Measurements from ENCODE around the gene ANKRD52. TPM values are rescaled to one million over a fixed set of nuclear protein-coding genes. Genes with fewer than 3 reads are reported as not detected.

The ANKRD52 gene
- total RNA-seq, 3 donors from 2014 or later, result 35.6 to 53.8 (median 43.1) TPM

DNA sequence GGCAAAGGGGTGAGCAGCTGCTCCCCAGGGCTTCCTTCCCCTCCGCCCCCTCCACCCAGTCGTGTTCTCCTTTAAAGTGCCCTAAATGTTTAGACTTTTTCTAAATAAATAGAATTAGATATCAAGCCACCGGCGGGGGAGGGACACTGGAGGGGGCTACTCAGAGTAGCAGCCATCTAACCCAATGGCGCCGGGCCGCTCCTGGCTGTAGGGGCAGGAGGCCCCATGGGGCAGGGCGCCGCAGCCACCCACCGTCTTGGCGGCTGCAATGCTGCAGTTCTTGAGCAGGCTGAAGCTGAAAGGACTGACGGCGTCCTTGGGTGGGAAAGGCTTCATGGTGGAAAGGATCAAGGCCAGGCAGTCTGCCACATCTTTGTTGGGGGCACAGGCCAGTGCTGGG, 15.2 kb downstream of the ANKRD52 start:
- Histone ChIP-seq H3K36me3 (ENCODE audit: low read depth) (peaks cover 17% of the 10 kb centered on the region), H3K4me3 (no peak overlapping the region), H3K4me1 (ENCODE audit: low read depth) (no peaks in the 10 kb centered on the region), H3K9me3 (no peaks in the 10 kb centered on the region)
- ATAC-seq (no peak), DNase-seq (no peak)
- intact Hi-C loops (cut with DNase I, micrococcal nuclease), result no loop called here
- TF ChIP-seq, protein P1, sequence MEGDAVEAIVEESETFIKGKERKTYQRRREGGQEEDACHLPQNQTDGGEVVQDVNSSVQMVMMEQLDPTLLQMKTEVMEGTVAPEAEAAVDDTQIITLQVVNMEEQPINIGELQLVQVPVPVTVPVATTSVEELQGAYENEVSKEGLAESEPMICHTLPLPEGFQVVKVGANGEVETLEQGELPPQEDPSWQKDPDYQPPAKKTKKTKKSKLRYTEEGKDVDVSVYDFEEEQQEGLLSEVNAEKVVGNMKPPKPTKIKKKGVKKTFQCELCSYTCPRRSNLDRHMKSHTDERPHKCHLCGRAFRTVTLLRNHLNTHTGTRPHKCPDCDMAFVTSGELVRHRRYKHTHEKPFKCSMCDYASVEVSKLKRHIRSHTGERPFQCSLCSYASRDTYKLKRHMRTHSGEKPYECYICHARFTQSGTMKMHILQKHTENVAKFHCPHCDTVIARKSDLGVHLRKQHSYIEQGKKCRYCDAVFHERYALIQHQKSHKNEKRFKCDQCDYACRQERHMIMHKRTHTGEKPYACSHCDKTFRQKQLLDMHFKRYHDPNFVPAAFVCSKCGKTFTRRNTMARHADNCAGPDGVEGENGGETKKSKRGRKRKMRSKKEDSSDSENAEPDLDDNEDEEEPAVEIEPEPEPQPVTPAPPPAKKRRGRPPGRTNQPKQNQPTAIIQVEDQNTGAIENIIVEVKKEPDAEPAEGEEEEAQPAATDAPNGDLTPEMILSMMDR (IDR thresholded peaks at IDR 0.05), result no peak

DNA sequence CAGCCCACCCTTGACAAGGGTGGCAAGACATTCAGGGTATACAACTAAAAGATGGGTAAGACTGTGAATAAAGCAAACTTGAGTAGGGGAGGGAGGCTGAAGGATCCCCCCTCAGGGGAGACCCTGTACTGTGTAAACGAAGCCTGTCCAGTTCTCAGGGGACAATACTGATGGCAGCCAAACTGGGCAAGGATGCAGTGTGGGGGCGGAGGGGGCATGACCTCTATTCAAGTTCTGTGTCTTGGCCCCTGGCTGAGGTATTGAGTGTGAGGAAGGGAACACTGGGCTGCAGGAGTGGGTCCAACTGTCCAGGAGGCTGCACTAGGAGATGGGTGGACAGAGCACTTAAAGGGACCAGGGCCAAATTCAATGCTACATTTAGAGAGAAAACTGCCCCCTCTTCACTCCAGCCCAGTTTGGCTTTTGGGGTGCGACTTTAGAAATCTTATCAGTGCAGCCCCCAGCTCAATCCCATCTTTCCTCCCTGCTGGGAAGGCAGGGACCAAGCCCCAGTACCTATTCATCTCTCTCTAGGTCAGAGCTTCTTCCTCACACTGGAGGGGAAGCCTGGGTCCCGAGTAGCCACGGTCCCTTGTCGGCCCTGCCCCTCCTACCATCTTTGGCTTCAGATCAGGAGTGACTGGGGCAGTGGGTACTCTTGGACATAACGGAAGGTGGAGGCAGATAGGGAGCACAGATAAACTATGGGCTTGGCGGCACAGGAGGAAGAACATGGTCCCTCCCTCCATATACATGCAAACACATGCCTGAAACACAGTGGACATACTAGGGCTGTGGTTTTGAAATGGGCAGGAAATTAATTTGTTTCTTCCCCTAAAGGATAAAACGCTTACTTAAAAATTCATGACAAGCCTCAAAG, 16.5 kb downstream of the ANKRD52 start:
- no peak for DNase-seq
- intact Hi-C loops (cut with DNase I, micrococcal nuclease), result no loop called here
- no peak overlapping the region for H3K4me3 ChIP-seq
- H3K36me3 ChIP-seq (ENCODE audit: low read depth), result peaks cover 17% of the 10 kb centered on the region
- TF ChIP-seq, protein P1 (IDR thresholded peaks at IDR 0.05), result no peak
- ATAC-seq, result no peak
- H3K4me1 ChIP-seq (ENCODE audit: low read depth), result no peaks in the 10 kb centered on the region
- H3K9me3 ChIP-seq, result no peaks in the 10 kb centered on the region

DNA sequence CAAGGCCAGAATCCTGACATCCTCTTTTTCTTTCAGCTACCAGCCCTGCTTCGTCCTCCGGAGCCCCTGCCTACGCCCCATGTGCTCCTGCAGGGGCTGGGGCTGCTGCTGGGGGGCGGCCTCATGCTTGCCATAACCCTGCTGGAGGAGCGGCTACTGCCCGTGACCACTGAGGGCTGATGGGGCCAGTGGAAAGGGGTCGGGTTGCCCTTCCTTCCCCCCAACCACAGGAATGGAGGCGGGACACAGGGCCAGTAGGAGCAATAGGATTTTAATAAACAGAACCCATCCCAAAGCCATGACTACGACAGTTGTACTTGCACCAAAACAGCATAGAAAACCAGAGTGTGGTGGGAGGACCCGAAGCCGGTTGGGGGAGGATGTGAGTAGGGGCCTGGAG, 20.6 kb downstream of the ANKRD52 start:
- TF ChIP-seq, protein P1 (IDR thresholded peaks at IDR 0.05), result no peak
- intact Hi-C loops (cut with DNase I, micrococcal nuclease), result no loop called here
- H3K4me1 ChIP-seq (ENCODE audit: low read depth), result no peaks in the 10 kb centered on the region
- H3K4me3 ChIP-seq, result no peak overlapping the region
- no peaks in the 10 kb centered on the region for H3K9me3 ChIP-seq
- H3K36me3 ChIP-seq (ENCODE audit: low read depth), result peaks cover under 1% of the 10 kb centered on the region
- no peak for DNase-seq
- ATAC-seq, result no peak

DNA sequence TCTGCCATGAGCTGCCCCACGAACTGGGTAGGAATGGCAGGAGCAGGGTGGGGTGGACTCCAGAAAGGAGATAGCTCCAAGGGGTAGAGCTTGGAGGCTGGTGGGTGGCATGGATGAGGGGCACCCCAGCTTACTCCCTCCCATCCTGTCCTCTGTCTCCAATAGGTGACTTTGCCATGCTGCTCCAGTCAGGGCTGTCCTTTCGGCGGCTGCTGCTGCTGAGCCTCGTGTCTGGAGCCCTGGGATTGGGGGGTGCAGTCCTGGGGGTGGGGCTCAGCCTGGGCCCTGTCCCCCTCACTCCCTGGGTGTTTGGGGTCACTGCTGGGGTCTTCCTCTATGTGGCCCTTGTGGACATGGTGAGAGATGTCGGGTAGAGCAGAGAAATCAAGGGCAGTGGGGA, 21.2 kb downstream of the ANKRD52 start:
- ATAC-seq, result no peak
- intact Hi-C loops (cut with DNase I, micrococcal nuclease), result no loop called here
- Histone ChIP-seq H3K4me3 (no peak overlapping the region), H3K4me1 (ENCODE audit: low read depth) (peaks cover 4% of the 10 kb centered on the region), H3K9me3 (no peaks in the 10 kb centered on the region), H3K36me3 (ENCODE audit: low read depth) (no peaks in the 10 kb centered on the region)
- no peak for DNase-seq
- TF ChIP-seq, protein P1 (IDR thresholded peaks at IDR 0.05), result no peak

DNA sequence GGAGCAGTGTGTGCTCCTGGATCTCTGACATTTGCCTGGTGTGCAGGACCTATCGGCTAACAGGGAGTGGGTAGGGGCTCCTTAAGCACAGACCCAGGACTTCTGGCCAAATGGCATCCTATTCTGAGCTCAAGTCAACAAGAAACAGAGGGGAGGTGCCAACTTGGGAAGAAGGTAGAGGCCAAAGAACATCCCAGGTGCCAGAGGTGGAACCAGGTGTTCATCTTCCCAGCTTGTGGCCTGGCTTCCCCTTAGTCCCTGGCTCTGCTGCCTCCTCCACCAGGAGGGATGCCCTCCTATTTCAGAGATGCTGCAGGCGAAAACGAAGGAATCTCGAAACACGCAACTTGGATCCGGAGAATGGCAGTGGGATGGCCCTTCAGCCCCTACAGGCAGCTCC, 22.1 kb downstream of the ANKRD52 start:
- no peak for ATAC-seq
- Histone ChIP-seq H3K36me3 (ENCODE audit: low read depth) (no peaks in the 10 kb centered on the region), H3K4me3 (no peak overlapping the region), H3K4me1 (ENCODE audit: low read depth) (peaks cover 4% of the 10 kb centered on the region), H3K9me3 (no peaks in the 10 kb centered on the region)
- intact Hi-C loops (cut with DNase I, micrococcal nuclease), result no loop called here
- TF ChIP-seq, protein P1 (IDR thresholded peaks at IDR 0.05), result no peak
- no peak for DNase-seq
